HPDE6-E6E7 (cell line): ENCODE data around the gene OXCT1.
"Not testable (repeated sequence)": the region's sequence is repeated elsewhere in the genome, so short reads cannot be mapped to it uniquely, and the experiment has no call there.

Source experiments
- DNase-seq: peaks from one replicate; pipeline ENCODE4 v3.0.0; 2011; ENCODE audit warnings: missing footprints; ENCODE audit errors: extremely low spot score

OXCT1 gene

GRCh38 chr5:41773799-41774198, 96.4 kb downstream of the OXCT1 start:
- no peak for DNase-seq

GRCh38 chr5:41772785-41773442, 97.3 kb downstream of the OXCT1 start:
- no peak for DNase-seq

GRCh38 chr5:41772056-41772455, 98.2 kb downstream of the OXCT1 start:
- DNase-seq = no peak

GRCh38 chr5:41770799-41771198, 99.4 kb downstream of the OXCT1 start:
- DNase-seq = no peak

GRCh38 chr5:41768692-41769091, 101.5 kb downstream of the OXCT1 start:
- no peak for DNase-seq

GRCh38 chr5:41764650-41765049, 105.6 kb downstream of the OXCT1 start:
- DNase-seq = no peak

- DNase-seq = no peak
These were observed 106.7 kb downstream of the OXCT1 start for GRCh38 chr5:41763574-41763973.

- DNase-seq = no peak
These were observed 107.1 kb downstream of the OXCT1 start for GRCh38 chr5:41763081-41763480.

- no peak for DNase-seq
These were observed 107.8 kb downstream of the OXCT1 start for GRCh38 chr5:41762426-41762825.

- no peak for DNase-seq
These were observed 108.6 kb downstream of the OXCT1 start for GRCh38 chr5:41761663-41762062.

- no peak for DNase-seq
These were observed 114.5 kb downstream of the OXCT1 start for GRCh38 chr5:41755705-41756104.

GRCh38 chr5:41754857-41755256, 115.4 kb downstream of the OXCT1 start:
- DNase-seq = no peak

- DNase-seq = no peak
These were observed 118.4 kb downstream of the OXCT1 start for GRCh38 chr5:41751867-41752266.

GRCh38 chr5:41748631-41749030, 121.6 kb downstream of the OXCT1 start:
- no peak for DNase-seq

- no peak for DNase-seq
These were observed 122.5 kb downstream of the OXCT1 start for GRCh38 chr5:41747708-41748107.

- no peak for DNase-seq
These were observed 122.9 kb downstream of the OXCT1 start for GRCh38 chr5:41747301-41747700.

- DNase-seq = not testable (repeated sequence)
These were observed 127.6 kb downstream of the OXCT1 start for GRCh38 chr5:41742608-41743007.

GRCh38 chr5:41738710-41739354, 131.4 kb downstream of the OXCT1 start:
- DNase-seq = no peak

- DNase-seq = no peak
These were observed 133.6 kb downstream of the OXCT1 start for GRCh38 chr5:41736641-41737040.

GRCh38 chr5:41735213-41735612, 135.0 kb downstream of the OXCT1 start:
- DNase-seq = no peak

- not testable (repeated sequence) for DNase-seq
These were observed 140.8 kb downstream of the OXCT1 start for GRCh38 chr5:41729381-41729780.

GRCh38 chr5:41728281-41728680, 141.9 kb downstream of the OXCT1 start:
- DNase-seq = no peak

- DNase-seq = no peak
These were observed 147.8 kb downstream of the OXCT1 start for GRCh38 chr5:41722359-41722950.
